HL-60 (cell line): Measurements from ENCODE around the gene ABCC1.

Source experiments
- DNase-seq, 2 experiments: peaks; one replicate each; pipeline ENCODE4 v3.0.0-alpha.2; 2010 to 2020; ENCODE audit warnings: low read depth in 1 of 2, low spot score in 1 of 2
- H3K27ac ChIP-seq: fragments of 250-450 bp; sonication (Bioruptor Pico); replicated peaks from 2 replicates; pipeline ENCODE4 v1.5.1; 2020; ENCODE audit warnings: mild to moderate bottlenecking, moderate library complexity
- H3K27me3 ChIP-seq: fragments of 250-450 bp; sonication (Bioruptor Pico); 2 replicates; pipeline ENCODE4 v1.5.1; 2021; ENCODE audit warnings: mild to moderate bottlenecking, moderate library complexity; ENCODE audit not compliant: insufficient read depth, poor library complexity, severe bottlenecking
- H3K4me3 ChIP-seq: replicated peaks from 2 replicates; pipeline ENCODE4 v1.5.1; 2011; ENCODE audit warnings: mild to moderate bottlenecking, control low read depth, low read length; ENCODE audit not compliant: insufficient read depth
- CTCF ChIP-seq: IDR thresholded peaks from one replicate; pipeline ENCODE4 v1.5.1; 2011; ENCODE audit warnings: low read length, control low read depth, inconsistent platforms; ENCODE audit not compliant: insufficient read depth
- GABPA ChIP-seq: IDR thresholded peaks from 2 replicates; pipeline ENCODE4 v1.6.1; 2012; ENCODE audit warnings: low read depth
- POLR2AphosphoS5 ChIP-seq: IDR thresholded peaks from 2 replicates; pipeline ENCODE4 v1.6.1; 2012; ENCODE audit warnings: low read depth
- REST ChIP-seq: IDR thresholded peaks from 2 replicates; pipeline ENCODE4 v1.6.1; 2012; ENCODE audit warnings: low read depth; ENCODE audit not compliant: insufficient replicate concordance
- SPI1 ChIP-seq: IDR thresholded peaks from 2 replicates; pipeline ENCODE4 v1.6.1; 2012; ENCODE audit warnings: low read depth, mild to moderate bottlenecking, borderline replicate concordance

The ABCC1 gene

GRCh38 chr16:16136588-16136987, 187.2 kb downstream of the ABCC1 start:
- Histone ChIP-seq H3K4me3 (no peak overlapping the region), H3K27me3 (no peaks in the 10 kb centered on the region), H3K27ac (no peak overlapping the region)
- DNase-seq = no peak
- TF ChIP-seq POLR2AphosphoS5 (no peak), GABPA (no peak), CTCF (no peak), SPI1 (no peak), REST (no peak)

- TF ChIP-seq POLR2AphosphoS5 = no peak
- no peaks in the 10 kb centered on the region for H3K27me3 ChIP-seq
- no peak overlapping the region for H3K4me3 ChIP-seq
- no peak for DNase-seq
- no peak overlapping the region for H3K27ac ChIP-seq
These were observed 187.7 kb downstream of the ABCC1 start for GRCh38 chr16:16137110-16137509.

GRCh38 chr16:16138034-16138635, 188.7 kb downstream of the ABCC1 start:
- Histone ChIP-seq H3K27ac (no peak overlapping the region), H3K27me3 (no peaks in the 10 kb centered on the region), H3K4me3 (no peak overlapping the region)
- TF ChIP-seq POLR2AphosphoS5 (no peak), GABPA (no peak), REST (no peak), SPI1 (no peak), CTCF (no peak)
- DNase-seq = no peak

GRCh38 chr16:16139061-16139460, 189.6 kb downstream of the ABCC1 start:
- no peak overlapping the region for H3K27ac ChIP-seq
- DNase-seq = no peak
- H3K27me3 ChIP-seq = no peaks in the 10 kb centered on the region
- no peak for TF ChIP-seq SPI1
- TF ChIP-seq CTCF = no peak
- TF ChIP-seq POLR2AphosphoS5 = no peak
- TF ChIP-seq GABPA = no peak
- no peak for TF ChIP-seq REST
- H3K4me3 ChIP-seq = no peak overlapping the region
